Keratinocyte (primary cell): ENCODE data around the gene KRTAP1-5.

ENCODE experiments used
- EZH2 ChIP-seq: IDR thresholded peaks from one replicate; pipeline ENCODE4 v1.6.1; 2012; ENCODE audit warnings: inconsistent platforms, mild to moderate bottlenecking, low read length, moderate library complexity
- TF ChIP-seq, protein P1 (sequence below), 3 experiments: IDR thresholded peaks in 1 of 3; conservative IDR thresholded peaks in 1 of 3; optimal IDR thresholded peaks in 1 of 3; 2 replicates in 2 of 3; 3 replicates in 1 of 3; pipeline versions ENCODE3 to v1.5.1; 2011; ENCODE audit warnings: low read length in 3 of 3, mild to moderate bottlenecking in 3 of 3, moderate library complexity in 2 of 3, control low read depth in 1 of 3, inconsistent platforms in 1 of 3; ENCODE audit not compliant: insufficient read depth in 2 of 3; ENCODE audit errors: extremely low read depth in 1 of 3

DNA sequence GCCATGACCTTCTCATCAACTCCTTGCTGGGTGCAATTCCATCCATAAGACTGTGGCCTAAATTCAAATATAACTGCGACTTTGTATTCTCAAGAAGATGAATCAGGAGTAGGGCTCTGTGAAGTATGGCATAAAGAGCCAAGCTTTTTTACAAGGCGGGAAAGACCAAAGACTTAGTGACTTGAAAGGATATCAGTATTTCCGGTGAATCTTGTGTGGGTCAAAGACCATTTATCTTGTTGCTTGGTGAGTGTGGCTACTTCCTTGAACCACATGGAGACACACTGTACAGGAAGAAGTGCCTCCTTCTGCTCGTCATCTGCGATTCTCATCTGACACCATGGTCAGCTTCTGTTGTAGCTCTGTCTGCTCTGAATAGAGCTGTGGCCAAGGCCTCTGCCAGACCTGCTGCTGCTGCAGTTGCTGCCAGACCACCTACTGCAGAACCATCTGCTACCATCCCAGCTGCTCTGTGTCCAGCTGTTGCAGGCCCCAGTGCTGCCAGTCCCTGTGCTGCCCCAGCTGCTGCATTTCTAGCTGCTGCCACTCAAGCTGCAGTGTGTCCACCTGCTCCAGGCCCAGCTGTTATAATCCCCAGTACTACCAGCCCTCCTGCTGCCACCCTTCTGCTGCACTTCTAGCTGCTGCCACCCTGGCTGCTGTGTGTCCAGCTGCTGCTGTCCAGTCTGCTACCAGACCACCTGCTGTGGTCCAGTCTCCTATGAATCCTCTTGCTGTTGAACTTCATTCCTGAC is 44.8 kb upstream of the KRTAP1-5 start:
- TF ChIP-seq, protein P1, sequence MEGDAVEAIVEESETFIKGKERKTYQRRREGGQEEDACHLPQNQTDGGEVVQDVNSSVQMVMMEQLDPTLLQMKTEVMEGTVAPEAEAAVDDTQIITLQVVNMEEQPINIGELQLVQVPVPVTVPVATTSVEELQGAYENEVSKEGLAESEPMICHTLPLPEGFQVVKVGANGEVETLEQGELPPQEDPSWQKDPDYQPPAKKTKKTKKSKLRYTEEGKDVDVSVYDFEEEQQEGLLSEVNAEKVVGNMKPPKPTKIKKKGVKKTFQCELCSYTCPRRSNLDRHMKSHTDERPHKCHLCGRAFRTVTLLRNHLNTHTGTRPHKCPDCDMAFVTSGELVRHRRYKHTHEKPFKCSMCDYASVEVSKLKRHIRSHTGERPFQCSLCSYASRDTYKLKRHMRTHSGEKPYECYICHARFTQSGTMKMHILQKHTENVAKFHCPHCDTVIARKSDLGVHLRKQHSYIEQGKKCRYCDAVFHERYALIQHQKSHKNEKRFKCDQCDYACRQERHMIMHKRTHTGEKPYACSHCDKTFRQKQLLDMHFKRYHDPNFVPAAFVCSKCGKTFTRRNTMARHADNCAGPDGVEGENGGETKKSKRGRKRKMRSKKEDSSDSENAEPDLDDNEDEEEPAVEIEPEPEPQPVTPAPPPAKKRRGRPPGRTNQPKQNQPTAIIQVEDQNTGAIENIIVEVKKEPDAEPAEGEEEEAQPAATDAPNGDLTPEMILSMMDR (optimal IDR thresholded peaks at IDR 0.05 in 1 of 3, IDR thresholded peaks at IDR 0.05 in 1 of 3, conservative IDR thresholded peaks at IDR 0.05 in 1 of 3; ENCODE audit: extremely low read depth in 1 of 3, insufficient read depth in 2 of 3, low read length in 3 of 3), result no peak
- no peak for TF ChIP-seq EZH2
